DMS153 treated with DMSO at 0.1 percent for 48 hours (cell line): ENCODE measurements around the gene ADAMTS17.

Source experiments
- DNase-seq: peaks from one replicate; lab custom pipeline; 2025; ENCODE audit not compliant: unreplicated experiment; lab: John Stamatoyannopoulos, UW

ADAMTS17 gene

DNA sequence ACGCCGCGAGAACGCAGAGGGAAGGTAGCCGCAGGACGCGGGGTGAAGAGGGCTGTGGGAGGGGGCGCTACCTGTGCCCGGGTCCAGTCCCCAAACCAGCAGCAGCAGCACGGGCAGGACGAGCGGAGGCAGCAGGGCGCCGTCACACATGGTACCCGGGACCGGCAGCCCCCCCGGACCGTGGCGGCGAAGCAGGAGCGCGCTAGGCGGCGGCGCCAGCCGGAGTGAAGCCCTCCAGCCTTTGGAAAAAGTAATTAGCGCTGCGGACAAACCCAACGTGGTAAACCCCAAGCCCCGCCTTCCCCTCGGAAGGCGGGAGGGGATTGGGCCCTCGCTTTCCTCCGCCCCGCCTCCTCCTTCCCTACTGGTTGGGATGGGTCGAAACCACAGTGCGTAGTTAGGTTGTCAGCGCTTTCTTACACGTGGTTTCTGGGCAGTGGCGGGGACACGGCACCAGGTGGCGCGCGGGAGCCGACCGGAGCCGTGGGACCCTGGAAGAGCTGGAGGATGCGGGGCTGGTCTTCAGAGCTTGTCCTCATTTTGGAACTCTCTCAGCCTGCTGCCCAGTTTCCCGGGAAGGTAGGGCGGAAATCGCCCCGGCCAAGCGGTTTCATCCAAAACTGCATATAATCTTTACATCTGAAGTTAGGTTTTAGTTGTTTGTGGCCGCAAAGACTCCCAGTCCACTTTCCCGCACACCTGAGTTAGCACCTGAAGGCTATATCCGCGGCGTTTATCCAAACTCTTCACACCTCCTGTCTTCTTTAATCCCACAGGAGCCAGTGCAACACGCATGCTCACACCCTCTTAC lies at the start of gene ADAMTS17:
TSS of gene ADAMTS17 (minus strand) at position 226 of the 811 bp plus-strand sequence. CDS start at position 150, 76 bp downstream.
- peak; percentile 21 for DNase-seq

DNA sequence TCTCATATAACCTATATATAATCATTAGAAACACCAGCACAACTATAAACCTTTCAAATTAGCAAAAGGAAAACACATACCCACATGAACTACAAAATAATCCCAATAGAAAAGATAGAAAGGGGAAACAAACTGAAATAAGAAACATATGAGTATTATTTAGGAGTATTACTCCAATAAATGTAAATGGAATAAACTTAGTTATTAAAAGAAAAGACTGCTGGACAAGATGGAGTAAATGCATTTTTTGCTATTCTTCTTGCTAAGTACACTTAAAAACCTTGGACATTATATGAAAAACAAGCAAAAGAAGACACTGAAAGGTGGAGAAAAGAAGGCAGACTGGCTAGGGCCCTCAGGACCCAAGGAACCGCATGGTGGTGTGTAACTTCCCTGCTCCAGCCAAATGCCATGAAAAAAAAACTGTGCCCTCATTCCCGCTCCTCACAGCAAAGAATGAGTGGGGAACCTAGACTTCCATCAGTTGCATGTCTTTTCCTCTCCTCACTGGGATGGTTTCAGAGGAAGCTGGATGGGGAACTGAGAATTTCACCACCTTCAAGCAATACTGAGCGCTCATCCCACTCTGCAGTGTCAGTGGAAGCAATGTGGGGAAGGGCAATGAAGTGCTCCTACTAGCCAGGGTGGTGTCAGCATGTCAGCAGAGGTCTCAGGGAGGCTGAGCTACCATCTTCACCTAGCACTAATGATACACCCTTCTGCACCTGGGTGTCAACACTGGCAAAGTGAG lies 43.7 kb upstream of the ADAMTS17 start:
- DNase-seq: no peak

- DNase-seq: no peak
These were observed 42.3 kb upstream of the ADAMTS17 start for GRCh38 chr15:100384108-100384410.

DNA sequence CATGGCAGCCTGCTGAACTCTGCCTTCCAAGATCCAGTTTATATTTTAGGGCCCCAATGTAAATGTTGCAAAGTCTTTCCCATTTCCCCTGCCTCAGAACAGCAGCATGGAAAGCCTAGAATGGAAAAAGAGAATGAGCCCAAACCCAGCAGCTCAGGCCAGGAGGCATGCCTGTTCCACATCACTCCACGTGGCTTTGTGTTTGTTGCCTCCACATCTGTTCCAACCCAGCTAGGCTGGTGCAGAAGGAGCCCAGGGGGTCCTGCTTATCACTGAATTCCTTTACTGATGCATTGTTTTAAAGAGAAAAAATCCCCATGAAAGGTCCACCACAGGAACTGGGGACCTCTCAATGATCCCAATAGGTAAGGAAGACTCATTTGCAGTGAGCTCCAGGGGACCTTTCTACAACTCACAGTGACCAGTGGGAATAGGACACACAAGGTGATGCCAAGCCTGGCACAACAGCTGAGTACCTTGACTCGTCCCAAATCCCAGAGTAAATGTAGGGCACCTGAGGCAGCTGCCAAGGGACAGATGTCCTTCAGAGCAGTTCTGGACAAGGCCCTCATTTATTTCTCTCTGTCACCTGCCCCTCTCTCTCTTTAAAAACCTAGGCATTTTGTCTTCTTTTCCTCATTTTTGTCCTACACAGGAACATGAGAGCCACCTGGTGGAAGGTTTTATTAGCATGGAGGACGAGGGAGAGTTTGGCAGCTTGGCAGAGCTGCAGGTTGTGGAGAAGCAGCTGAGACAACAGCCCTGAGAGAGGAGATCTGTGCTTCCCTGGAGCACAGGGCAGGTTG lies 41.7 kb upstream of the ADAMTS17 start:
- DNase-seq: peak; percentile 3

GRCh38 chr15:100373942-100374341 lies 32.2 kb upstream of the ADAMTS17 start:
- DNase-seq: no peak

DNA sequence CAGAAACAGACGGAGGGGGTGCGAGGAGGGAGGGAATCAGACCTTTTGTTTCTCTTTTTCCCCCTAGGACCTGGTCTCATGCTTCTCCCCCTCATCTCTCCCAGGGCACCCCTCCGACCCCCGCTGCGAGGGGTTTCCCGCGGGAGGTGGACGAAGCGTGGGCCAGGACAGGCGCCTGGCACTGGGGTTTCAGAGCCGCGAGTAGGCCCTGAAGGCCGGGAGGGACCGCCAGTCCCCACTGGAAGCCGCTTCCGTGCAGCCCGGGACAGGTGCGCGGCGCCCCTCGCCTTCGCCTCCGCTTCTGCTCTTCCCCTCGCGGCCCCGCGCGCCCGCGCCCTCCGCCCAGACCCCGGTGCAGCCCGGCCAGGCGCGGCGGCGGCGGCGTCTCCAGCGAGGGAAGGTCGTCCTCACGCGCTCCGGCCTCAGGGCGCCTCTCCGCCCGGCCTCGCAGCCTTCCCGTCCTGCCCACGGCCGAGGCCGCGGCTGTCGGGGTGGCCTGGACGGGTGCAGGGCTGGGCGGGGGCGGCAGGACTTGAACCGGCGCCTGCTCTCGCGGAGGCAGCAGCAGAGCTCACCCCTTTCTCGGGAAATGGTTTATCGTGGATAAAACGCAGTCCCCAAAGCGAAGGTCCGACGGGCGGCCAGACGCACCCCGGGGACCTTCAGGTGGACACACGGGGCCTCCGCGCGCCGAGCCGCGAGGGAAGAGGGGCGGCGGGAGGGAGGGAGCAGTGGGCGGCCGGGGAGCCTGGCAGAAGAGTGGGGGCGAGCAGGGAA lies 31.5 kb upstream of the ADAMTS17 start:
- no peak for DNase-seq

DNA sequence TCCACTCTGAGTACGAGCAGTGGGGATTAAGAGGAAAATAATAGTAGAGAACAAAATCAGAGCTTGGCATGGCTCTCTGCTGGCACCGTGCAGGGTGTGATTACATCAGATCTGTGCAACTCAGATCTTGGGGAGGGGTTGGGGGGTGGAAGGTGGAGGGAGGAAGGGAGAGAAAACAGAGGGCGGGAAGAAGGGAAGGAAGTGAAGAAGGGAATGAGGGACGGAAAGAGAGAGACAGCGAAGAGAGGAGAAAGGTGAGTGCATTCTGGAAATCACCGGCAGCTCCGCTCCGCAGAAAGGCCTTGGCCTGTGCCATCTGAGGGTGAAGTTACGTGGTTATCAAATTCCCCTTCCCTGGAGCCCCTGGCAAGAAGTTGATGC lies 31.0 kb upstream of the ADAMTS17 start:
- DNase-seq: no peak

DNA sequence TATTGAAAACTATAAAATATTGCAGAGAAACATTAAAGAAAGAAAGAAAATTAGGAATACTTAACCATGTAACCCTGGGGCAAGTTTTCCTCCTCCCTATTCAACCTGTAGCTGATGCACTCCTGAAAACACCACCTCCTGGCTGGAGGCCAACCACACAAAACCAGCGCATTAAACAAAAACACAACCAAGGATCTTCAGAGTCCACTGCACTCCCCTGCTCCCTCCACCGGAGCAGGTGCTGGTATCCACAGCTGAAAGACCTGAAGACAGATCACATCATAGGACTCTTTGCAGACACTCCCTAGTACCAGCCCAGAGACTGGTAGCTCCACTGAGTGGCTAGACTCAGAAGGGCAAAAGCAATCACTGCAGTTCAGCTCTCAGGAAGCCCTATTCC lies 13.6 kb upstream of the ADAMTS17 start:
- no peak for DNase-seq

DNA sequence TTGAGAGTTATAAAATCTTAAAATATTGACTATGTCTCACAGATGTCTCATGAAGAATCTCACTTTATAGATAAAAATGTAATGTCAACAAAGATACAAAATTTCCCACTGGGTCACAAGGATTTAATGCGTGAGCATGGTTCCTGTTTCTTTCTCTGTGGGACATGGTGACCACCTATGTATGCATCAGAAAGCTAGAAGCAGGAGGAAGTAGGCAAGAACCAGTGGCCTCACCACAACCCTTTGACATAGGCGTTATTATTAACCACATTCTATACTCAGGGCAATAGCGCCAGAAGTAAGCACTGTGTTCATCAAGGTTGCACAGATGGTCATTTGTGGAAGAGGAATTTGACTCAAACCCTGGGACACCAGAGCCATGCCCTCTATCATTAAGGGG lies 11.7 kb upstream of the ADAMTS17 start:
- no peak for DNase-seq

DNA sequence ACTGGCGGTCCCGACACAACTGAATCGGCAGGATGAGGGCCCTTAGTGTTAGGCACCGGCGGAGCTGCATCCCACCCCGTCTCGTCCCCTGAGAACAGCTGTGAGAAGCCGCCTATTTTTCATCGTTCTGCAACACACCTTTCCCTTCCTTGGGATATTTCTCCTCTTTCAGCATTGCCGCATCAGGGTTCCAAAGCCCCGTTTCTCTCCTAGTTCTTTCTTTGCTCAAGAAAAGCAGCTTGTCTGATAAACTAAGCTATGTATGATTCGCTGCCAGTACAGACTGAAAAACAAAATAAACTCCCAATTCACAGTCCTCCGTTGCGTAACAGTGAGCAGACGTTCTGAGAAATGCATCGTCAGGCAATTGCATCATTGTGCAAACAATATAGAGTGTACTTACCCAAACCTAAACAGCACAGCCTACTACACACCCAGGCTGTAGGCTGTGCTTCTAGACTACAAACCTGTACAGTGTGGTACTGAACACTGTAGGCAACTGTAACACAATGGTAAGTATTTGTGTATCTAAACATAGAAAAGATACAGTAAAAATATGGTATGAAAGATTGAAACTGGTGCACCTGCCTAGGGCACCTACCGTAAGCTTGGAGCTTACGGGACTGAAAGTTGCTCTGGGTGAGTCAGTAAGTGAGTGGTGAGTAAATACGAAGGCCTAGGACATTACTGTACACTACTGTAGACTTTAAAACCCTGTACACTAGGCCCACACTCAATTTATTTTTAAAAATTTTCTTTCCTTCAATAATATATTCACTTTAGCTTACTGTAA lies 8.9 kb upstream of the ADAMTS17 start:
- no peak for DNase-seq

DNA sequence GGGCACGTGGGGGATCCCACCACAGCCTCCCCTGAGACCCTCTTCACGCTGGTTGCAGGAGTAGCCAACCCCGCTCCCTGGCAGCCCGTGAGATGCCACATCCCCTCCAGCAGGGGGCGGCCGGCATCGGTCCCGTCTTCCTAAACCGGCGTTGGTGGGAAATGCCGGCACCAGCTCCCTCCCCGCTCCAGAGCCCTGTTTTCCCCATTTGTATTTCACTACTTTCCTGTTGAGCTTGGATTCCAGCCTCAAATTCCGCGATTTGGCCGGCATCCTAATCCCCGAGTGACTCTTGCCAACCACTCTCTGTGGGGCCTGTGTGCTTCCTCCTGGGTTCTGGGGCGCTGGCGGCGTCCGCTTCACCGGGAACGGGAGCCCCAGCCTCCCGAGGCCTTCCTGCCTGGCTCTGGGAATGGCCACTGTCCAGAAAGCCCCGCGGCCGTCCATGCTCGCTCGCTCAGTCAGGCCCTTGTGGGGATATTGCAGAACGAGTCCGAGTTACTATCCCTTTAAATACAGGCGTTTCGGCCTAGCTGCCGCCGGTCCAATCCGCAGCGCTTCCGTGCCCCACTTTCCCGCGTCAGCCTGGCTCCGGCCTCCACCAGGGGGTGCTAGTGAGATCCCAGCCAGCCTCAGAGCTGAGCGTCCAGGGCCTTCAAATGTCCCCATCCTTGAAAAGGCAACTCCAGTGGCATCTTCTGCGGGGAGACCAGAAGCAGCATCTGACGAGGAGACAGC lies 8.1 kb upstream of the ADAMTS17 start:
- peak; percentile 25 for DNase-seq

DNA sequence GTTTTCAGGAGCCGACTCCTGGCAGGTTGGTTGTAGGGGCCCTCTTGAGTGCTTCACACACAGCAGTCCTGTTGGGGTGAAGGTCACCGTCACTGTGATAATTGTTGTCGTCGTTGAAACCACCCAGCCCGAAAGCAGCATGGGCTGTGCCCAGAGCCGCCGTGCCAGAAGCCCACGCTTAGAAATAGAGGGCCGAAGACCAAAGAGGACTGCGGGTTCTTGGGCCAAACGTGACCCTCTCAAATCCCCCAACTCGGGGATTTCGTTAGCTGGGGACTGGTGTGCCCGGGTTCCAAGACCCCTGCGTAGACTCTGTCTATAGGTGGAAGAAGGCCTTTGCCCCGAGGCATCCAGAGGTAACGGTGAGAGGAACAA lies 7.5 kb upstream of the ADAMTS17 start:
- no peak for DNase-seq

GRCh38 chr15:100348578-100348977 lies 6.8 kb upstream of the ADAMTS17 start:
- DNase-seq: no peak

DNA sequence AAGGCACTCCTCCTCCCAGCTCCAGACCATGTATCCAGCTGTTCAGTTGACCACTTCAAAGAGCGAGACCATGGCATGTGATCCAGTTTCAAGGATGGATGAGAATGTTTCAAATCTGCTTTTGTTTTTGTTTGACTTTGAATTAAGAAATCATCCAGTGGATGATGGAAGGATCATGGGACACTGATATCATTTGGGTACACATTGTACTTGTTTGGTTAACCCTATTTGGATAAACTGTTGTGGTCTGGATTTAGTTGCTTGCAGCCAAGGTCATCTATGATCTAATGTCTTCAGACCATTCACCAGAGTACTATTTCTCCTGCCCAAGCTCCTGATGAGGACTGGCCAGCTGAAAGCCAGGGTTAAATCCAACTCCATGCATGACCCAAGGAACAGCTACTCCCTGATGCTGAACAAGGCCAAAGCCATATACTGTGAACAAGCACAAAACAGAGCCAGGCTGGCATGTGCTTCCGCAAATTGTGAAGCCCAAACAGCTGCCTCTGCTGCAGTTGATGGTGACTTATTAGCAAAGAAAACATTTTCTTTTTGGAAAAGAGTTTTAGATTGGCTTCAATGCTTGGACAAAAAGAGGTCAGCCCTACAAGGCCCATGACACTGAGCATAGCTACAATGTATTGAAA lies 5.2 kb upstream of the ADAMTS17 start:
- no peak for DNase-seq

DNA sequence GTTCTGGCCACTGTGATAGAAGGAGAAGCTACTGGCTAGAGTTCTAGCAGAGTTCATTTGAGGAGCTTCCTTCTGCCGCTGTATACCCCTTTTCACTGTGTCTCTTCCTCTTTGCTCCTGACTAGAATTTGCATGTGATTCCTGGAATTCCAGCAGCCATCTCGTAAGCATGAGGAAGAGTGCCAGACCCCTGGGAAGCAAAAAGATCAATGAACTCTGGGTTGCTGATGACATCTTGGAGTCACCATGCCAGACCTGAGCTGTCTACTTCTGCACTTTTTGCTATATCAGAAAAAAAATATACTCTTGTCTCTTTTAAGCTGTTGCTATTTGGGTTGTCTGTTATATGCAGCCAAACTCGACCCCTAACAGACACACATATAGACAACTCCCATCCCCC lies 3.7 kb upstream of the ADAMTS17 start:
- DNase-seq: no peak

GRCh38 chr15:100343251-100343650 lies 1.5 kb upstream of the ADAMTS17 start:
- no peak for DNase-seq

GRCh38 chr15:100341239-100341749 lies 481 bp downstream of the ADAMTS17 start:
- no peak for DNase-seq

- DNase-seq: no peak
These were observed 995 bp downstream of the ADAMTS17 start for GRCh38 chr15:100340721-100341238.

- DNase-seq: no peak
These were observed 1.8 kb downstream of the ADAMTS17 start for GRCh38 chr15:100339999-100340398.
